ENCODE results near the gene ZNF442.
"Not testable (repeated sequence)": the region's sequence is repeated elsewhere in the genome, so short reads cannot be mapped to it uniquely, and the experiment has no call there.

Gene ZNF442

DNA sequence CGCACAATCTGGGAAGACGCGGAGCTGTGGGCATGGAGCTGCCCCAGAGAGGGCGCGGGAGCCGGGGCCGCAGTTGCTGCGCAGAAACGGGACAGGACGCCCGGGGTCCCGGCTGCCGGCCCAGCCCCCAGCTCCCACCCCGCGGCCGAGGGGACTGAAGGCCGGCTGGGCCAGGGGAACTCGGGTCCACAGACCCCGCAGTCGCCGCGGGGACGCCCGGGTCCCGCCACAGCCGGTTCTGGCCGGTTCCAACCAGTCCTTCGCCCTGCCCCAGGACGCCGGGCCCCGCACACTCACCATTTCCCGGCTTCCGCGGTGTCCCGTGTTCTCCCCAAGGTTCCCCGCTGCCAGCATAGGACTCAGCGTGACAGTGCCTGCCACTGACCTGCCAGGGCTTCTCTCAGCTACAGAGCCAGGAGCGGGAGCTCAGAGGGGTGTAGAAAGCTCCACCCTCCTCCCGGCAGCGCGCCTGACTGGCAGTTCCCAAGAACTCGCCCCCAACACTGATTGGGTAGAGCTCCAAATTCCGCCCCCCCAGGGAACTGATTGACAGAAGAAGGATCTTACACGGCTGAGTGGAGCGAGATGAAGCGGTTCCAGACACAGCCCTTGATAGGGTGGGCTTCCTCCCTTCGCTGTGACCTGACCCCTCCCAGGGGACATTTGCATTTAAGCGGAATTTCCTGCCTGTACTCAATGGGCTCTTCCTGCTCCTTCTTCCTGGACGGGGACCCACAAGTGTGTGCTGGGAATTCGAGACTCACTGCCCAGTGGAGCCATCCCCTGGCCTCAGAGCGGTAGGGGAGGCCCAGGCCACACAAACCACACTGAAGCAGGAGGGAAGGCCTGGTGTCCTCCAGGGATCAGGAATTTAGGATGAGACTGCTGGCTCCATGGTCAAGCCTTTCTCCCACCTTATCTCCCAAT, at the start of gene ZNF442:
Gene ZNF442, minus strand, starts transcription at position 448 of the 927 bp plus-strand sequence. CDS start 2,052 bp downstream, outside the sequence.
- Histone ChIP-seq H3K36me3 (ENCODE audit: control insufficient read depth, insufficient read depth, low read length) (no peaks in the 10 kb centered on the region), H3K9me3 (ENCODE audit: control insufficient read depth, insufficient read depth, low read depth, low read length) (peaks cover 33% of the 10 kb centered on the region), H3K27me3 (ENCODE audit: control insufficient read depth, insufficient read depth, low read length) (peaks cover 8% of the 10 kb centered on the region), H3K27ac (ENCODE audit: low read depth, low read length) (no peak within 1 kb of the TSS), H3K4me3 (ENCODE audit: low read depth, low read length) (peak within 1 kb of the TSS; percentile 78), H3K9ac (ENCODE audit: low read length) (peak within 1 kb of the TSS; percentile 67), H3K4me1 (ENCODE audit: control insufficient read depth, insufficient read depth, low read length) (no peaks in the 10 kb centered on the region)

DNA sequence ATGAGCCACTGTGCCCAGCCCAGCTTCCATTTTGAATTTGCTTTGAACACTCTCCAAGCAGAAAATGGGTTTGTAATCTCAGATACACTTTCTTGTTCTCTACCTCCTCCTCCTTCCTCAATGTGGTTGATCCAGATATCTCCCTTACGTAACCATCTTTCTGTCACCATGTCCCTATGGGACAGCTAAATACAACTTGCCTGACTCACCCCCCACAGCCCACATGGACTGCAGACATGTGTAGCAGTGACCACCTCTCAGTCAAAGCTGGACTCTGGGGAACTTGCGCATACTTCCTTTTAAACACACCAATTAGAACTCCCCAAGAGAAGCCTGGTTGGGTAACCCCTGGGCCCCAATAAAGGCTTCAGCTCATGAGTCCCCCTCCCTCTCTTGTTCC, 46.4 kb upstream of the ZNF442 start:
- Histone ChIP-seq H3K9me3 (ENCODE audit: control insufficient read depth, insufficient read depth, low read depth, low read length) (peaks cover 44% of the 10 kb centered on the region), H3K27me3 (ENCODE audit: control insufficient read depth, insufficient read depth, low read length) (no peaks in the 10 kb centered on the region), H3K27ac (ENCODE audit: low read depth, low read length) (no peak overlapping the region), H3K4me1 (ENCODE audit: control insufficient read depth, insufficient read depth, low read length) (no peaks in the 10 kb centered on the region), H3K36me3 (ENCODE audit: control insufficient read depth, insufficient read depth, low read length) (no peaks in the 10 kb centered on the region), H3K4me3 (ENCODE audit: low read depth, low read length) (no peak overlapping the region), H3K9ac (ENCODE audit: low read length) (no peak overlapping the region)

- no peaks in the 10 kb centered on the region for H3K4me1 ChIP-seq (ENCODE audit: control insufficient read depth, insufficient read depth, low read length)
- H3K4me3 ChIP-seq (ENCODE audit: low read depth, low read length) = peak within 1 kb of the TSS; percentile 72
- peak within 1 kb of the TSS; percentile 75 for H3K9ac ChIP-seq (ENCODE audit: low read length)
- H3K27ac ChIP-seq (ENCODE audit: low read depth, low read length) = no peak within 1 kb of the TSS
- H3K9me3 ChIP-seq (ENCODE audit: control insufficient read depth, insufficient read depth, low read depth, low read length) = peaks cover 11% of the 10 kb centered on the region
- no peaks in the 10 kb centered on the region for H3K36me3 ChIP-seq (ENCODE audit: control insufficient read depth, insufficient read depth, low read length)
- peaks cover 4% of the 10 kb centered on the region for H3K27me3 ChIP-seq (ENCODE audit: control insufficient read depth, insufficient read depth, low read length)
Measured at GRCh38 chr19:12400633-12401502, 35.4 kb upstream of the ZNF442 start, which contains the start of gene ZNF799. Gene ZNF799 (minus strand): TSS chr19:12401271. CDS start chr19:12401070, 201 bp downstream.

GRCh38 chr19:12399901-12400632, 34.6 kb upstream of the ZNF442 start:
- Histone ChIP-seq H3K9ac (ENCODE audit: low read length) (peak overlapping the region; percentile 75), H3K4me3 (ENCODE audit: low read depth, low read length) (peak overlapping the region; percentile 72)
- H3K27ac ChIP-seq (ENCODE audit: low read depth, low read length); H3K36me3 ChIP-seq (ENCODE audit: control insufficient read depth, insufficient read depth, low read length); H3K27me3 ChIP-seq (ENCODE audit: control insufficient read depth, insufficient read depth, low read length); H3K4me1 ChIP-seq (ENCODE audit: control insufficient read depth, insufficient read depth, low read length); H3K9me3 ChIP-seq (ENCODE audit: control insufficient read depth, insufficient read depth, low read depth, low read length): not testable (repeated sequence)

DNA sequence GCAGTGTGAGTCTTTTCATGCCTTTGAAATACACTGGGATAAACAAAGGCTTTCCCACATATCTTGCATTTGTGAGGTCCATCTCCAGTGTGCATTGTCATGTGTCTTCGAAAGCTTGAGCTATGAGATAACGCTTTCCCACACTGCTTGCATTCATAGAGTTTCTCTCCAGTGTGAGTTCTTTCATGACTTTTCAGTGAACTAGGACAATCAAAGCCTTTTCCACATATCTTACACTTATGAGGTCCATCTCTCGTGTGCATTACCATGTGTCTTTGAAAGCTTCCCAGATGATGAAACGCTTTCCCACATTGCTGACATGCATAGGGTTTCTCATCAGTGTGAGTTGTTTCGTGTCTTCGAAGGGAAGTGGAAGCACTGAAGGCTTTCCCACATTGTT, 25.7 kb upstream of the ZNF442 start:
- not testable (repeated sequence) for H3K27ac ChIP-seq (ENCODE audit: low read depth, low read length); H3K4me3 ChIP-seq (ENCODE audit: low read depth, low read length); H3K27me3 ChIP-seq (ENCODE audit: control insufficient read depth, insufficient read depth, low read length); H3K36me3 ChIP-seq (ENCODE audit: control insufficient read depth, insufficient read depth, low read length); H3K9ac ChIP-seq (ENCODE audit: low read length); H3K4me1 ChIP-seq (ENCODE audit: control insufficient read depth, insufficient read depth, low read length)
- peaks cover 28% of the 10 kb centered on the region for H3K9me3 ChIP-seq (ENCODE audit: control insufficient read depth, insufficient read depth, low read depth, low read length)

GRCh38 chr19:12386365-12386764, 20.9 kb upstream of the ZNF442 start:
- not testable (repeated sequence) for H3K4me1 ChIP-seq (ENCODE audit: control insufficient read depth, insufficient read depth, low read length); H3K4me3 ChIP-seq (ENCODE audit: low read depth, low read length); H3K27ac ChIP-seq (ENCODE audit: low read depth, low read length); H3K27me3 ChIP-seq (ENCODE audit: control insufficient read depth, insufficient read depth, low read length); H3K36me3 ChIP-seq (ENCODE audit: control insufficient read depth, insufficient read depth, low read length); H3K9ac ChIP-seq (ENCODE audit: low read length)
- peaks cover 43% of the 10 kb centered on the region for H3K9me3 ChIP-seq (ENCODE audit: control insufficient read depth, insufficient read depth, low read depth, low read length)

GRCh38 chr19:12380444-12380737, 14.9 kb upstream of the ZNF442 start:
- H3K36me3 ChIP-seq (ENCODE audit: control insufficient read depth, insufficient read depth, low read length) = no peaks in the 10 kb centered on the region
- no peak overlapping the region for H3K4me3 ChIP-seq (ENCODE audit: low read depth, low read length)
- no peak overlapping the region for H3K27ac ChIP-seq (ENCODE audit: low read depth, low read length)
- no peaks in the 10 kb centered on the region for H3K27me3 ChIP-seq (ENCODE audit: control insufficient read depth, insufficient read depth, low read length)
- no peak overlapping the region for H3K9ac ChIP-seq (ENCODE audit: low read length)
- H3K9me3 ChIP-seq (ENCODE audit: control insufficient read depth, insufficient read depth, low read depth, low read length) = peaks cover 70% of the 10 kb centered on the region
- no peaks in the 10 kb centered on the region for H3K4me1 ChIP-seq (ENCODE audit: control insufficient read depth, insufficient read depth, low read length)

GRCh38 chr19:12379732-12380443, 14.4 kb upstream of the ZNF442 start:
- no peaks in the 10 kb centered on the region for H3K27me3 ChIP-seq (ENCODE audit: control insufficient read depth, insufficient read depth, low read length)
- H3K27ac ChIP-seq (ENCODE audit: low read depth, low read length) = no peak overlapping the region
- H3K9me3 ChIP-seq (ENCODE audit: control insufficient read depth, insufficient read depth, low read depth, low read length) = peaks cover 74% of the 10 kb centered on the region
- H3K9ac ChIP-seq (ENCODE audit: low read length) = no peak overlapping the region
- no peaks in the 10 kb centered on the region for H3K4me1 ChIP-seq (ENCODE audit: control insufficient read depth, insufficient read depth, low read length)
- no peak overlapping the region for H3K4me3 ChIP-seq (ENCODE audit: low read depth, low read length)
- H3K36me3 ChIP-seq (ENCODE audit: control insufficient read depth, insufficient read depth, low read length) = no peaks in the 10 kb centered on the region

DNA sequence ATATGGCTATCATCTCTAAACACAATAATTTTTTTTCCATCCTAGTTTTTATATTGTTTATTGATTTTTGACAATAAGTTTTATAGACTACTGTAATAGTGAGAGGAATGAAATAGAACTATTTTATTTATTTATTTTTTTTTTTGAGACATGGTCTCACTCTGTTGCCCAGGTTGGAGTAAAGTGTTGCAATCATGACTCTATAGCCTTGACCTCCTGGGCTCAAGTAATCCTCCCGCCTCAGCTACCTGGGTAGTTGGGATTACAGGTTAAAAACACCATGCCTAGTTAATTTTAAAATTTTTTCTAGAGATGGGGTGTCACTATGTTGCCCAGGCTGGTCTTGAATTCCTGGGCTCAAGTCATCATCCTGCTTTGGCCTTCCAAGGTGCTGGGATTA, 8.5 kb upstream of the ZNF442 start:
- Histone ChIP-seq H3K27me3 (ENCODE audit: control insufficient read depth, insufficient read depth, low read length) (no peaks in the 10 kb centered on the region), H3K36me3 (ENCODE audit: control insufficient read depth, insufficient read depth, low read length) (no peaks in the 10 kb centered on the region), H3K9me3 (ENCODE audit: control insufficient read depth, insufficient read depth, low read depth, low read length) (peaks cover 46% of the 10 kb centered on the region), H3K4me1 (ENCODE audit: control insufficient read depth, insufficient read depth, low read length) (no peaks in the 10 kb centered on the region), H3K4me3 (ENCODE audit: low read depth, low read length) (no peak overlapping the region), H3K9ac (ENCODE audit: low read length) (no peak overlapping the region), H3K27ac (ENCODE audit: low read depth, low read length) (no peak overlapping the region)

- peak overlapping the region; percentile 67 for H3K9ac ChIP-seq (ENCODE audit: low read length)
- H3K4me1 ChIP-seq (ENCODE audit: control insufficient read depth, insufficient read depth, low read length) = no peaks in the 10 kb centered on the region
- peaks cover 8% of the 10 kb centered on the region for H3K27me3 ChIP-seq (ENCODE audit: control insufficient read depth, insufficient read depth, low read length)
- H3K27ac ChIP-seq (ENCODE audit: low read depth, low read length) = no peak overlapping the region
- H3K9me3 ChIP-seq (ENCODE audit: control insufficient read depth, insufficient read depth, low read depth, low read length) = peaks cover 28% of the 10 kb centered on the region
- H3K4me3 ChIP-seq (ENCODE audit: low read depth, low read length) = peak overlapping the region; percentile 78
- H3K36me3 ChIP-seq (ENCODE audit: control insufficient read depth, insufficient read depth, low read length) = no peaks in the 10 kb centered on the region
Measured at GRCh38 chr19:12364391-12365235, 870 bp downstream of the ZNF442 start.

Measured in HUES6 (cell line).